Measurements from ENCODE around the gene COG2.

The COG2 gene

GRCh38 chr1:230701434-230701833 lies 59.2 kb downstream of the COG2 start:
- peak; percentile 63 for DNase-seq (ENCODE audit: low spot score)

- DNase-seq (ENCODE audit: low spot score) = no peak
Measured at GRCh38 chr1:230701895-230702768, 59.9 kb downstream of the COG2 start.

GRCh38 chr1:230702934-230703678 lies 60.8 kb downstream of the COG2 start:
- no peak for DNase-seq (ENCODE audit: low spot score)

- DNase-seq (ENCODE audit: low spot score) = no peak
Measured at GRCh38 chr1:230703679-230704385, 61.6 kb downstream of the COG2 start.

- DNase-seq (ENCODE audit: low spot score) = no peak
Measured at GRCh38 chr1:230704830-230705229, 62.5 kb downstream of the COG2 start.

- DNase-seq (ENCODE audit: low spot score) = no peak
Measured at GRCh38 chr1:230705289-230706019, 63.2 kb downstream of the COG2 start.

- DNase-seq (ENCODE audit: low spot score) = no peak
Measured at GRCh38 chr1:230706020-230706699, 63.9 kb downstream of the COG2 start.

GRCh38 chr1:230706887-230707731 lies 64.8 kb downstream of the COG2 start:
- no peak for DNase-seq (ENCODE audit: low spot score)

- DNase-seq (ENCODE audit: low spot score) = no peak
Measured at GRCh38 chr1:230707732-230708630, 65.7 kb downstream of the COG2 start.

- no peak for DNase-seq (ENCODE audit: low spot score)
Measured at GRCh38 chr1:230708631-230709580, 66.6 kb downstream of the COG2 start.

- DNase-seq (ENCODE audit: low spot score) = no peak
Measured at GRCh38 chr1:230709619-230710542, 67.6 kb downstream of the COG2 start.

- DNase-seq (ENCODE audit: low spot score) = no peak
Measured at GRCh38 chr1:230710543-230710904, 68.2 kb downstream of the COG2 start.

GRCh38 chr1:230711245-230711644 lies 69.0 kb downstream of the COG2 start:
- no peak for DNase-seq (ENCODE audit: low spot score)

GRCh38 chr1:230712470-230712942 lies 70.2 kb downstream of the COG2 start:
- no peak for DNase-seq (ENCODE audit: low spot score)

GRCh38 chr1:230713138-230713537 lies 70.9 kb downstream of the COG2 start:
- no peak for DNase-seq (ENCODE audit: low spot score)

GRCh38 chr1:230713547-230713914 lies 71.2 kb downstream of the COG2 start:
- DNase-seq (ENCODE audit: low spot score) = no peak

Measured in globus pallidus (tissue), 1 donor.